Natural killer cell (primary cell): ENCODE measurements around the gene POLR2E. TPM values are rescaled to one million over a fixed set of nuclear protein-coding genes. Genes with fewer than 3 reads are reported as not detected.

Source experiments
- ATAC-seq, 3 donors: fragments of 150-1000 bp in 2 of 3; fragments of 200-7000 bp in 1 of 3; cut with Tn5 transposase; 1 replicate in 1 of 3; 2 replicates in 2 of 3; pipeline ENCODE4 v1.10.0; 2021; ENCODE audit warnings: mild to moderate bottlenecking in 2 of 3, moderate library complexity in 2 of 3
- DNase-seq, 2 donors: peaks; one replicate each; pipeline versions ENCODE4 v3.0.0 to v3.0.0-alpha.2; 2013 to 2021; ENCODE audit warnings: mixed read lengths in 1 of 2
- H3K27ac ChIP-seq: one replicate; pipeline ENCODE4 v1.5.1; 2013; ENCODE audit warnings: mild to moderate bottlenecking, low read length
- H3K27me3 ChIP-seq: one replicate; pipeline ENCODE4 v1.6.1; 2013; ENCODE audit warnings: low read length; ENCODE audit not compliant: control insufficient read depth, insufficient read depth
- H3K36me3 ChIP-seq: one replicate; pipeline ENCODE4 v1.6.1; 2013; ENCODE audit warnings: low read length; ENCODE audit not compliant: control insufficient read depth, insufficient read depth
- H3K4me1 ChIP-seq: one replicate; pipeline ENCODE4 v1.6.1; 2013; ENCODE audit warnings: low read length; ENCODE audit not compliant: control insufficient read depth, insufficient read depth
- H3K4me3 ChIP-seq: one replicate; pipeline ENCODE4 v1.5.1; 2013; ENCODE audit warnings: low read length
- H3K9me3 ChIP-seq: one replicate; pipeline ENCODE4 v1.6.1; 2013; ENCODE audit warnings: low read length; ENCODE audit not compliant: control insufficient read depth, insufficient read depth
- H3K27ac Mint-ChIP-seq, 2 donors: one replicate each; pipeline ENCODE4 v1.8.0; 2022; ENCODE audit warnings: mild to moderate bottlenecking in 2 of 2, mixed read lengths in 2 of 2, moderate library complexity in 1 of 2
- H3K27me3 Mint-ChIP-seq, 2 donors: one replicate each; pipeline ENCODE4 v1.8.0; 2022; ENCODE audit warnings: low read depth in 2 of 2, mixed read lengths in 2 of 2
- H3K36me3 Mint-ChIP-seq: one replicate; pipeline ENCODE4 v1.8.0; 2022; ENCODE audit warnings: mixed read lengths
- H3K4me1 Mint-ChIP-seq, 2 donors: one replicate each; pipeline ENCODE4 v1.8.0; 2022; ENCODE audit warnings: mixed read lengths in 2 of 2
- H3K4me3 Mint-ChIP-seq: one replicate; pipeline ENCODE4 v1.8.0; 2022; ENCODE audit warnings: mild to moderate bottlenecking, moderate library complexity, mixed read lengths
- H3K9me3 Mint-ChIP-seq, 2 donors: one replicate each; pipeline ENCODE4 v1.8.0; 2022; ENCODE audit warnings: mixed read lengths in 2 of 2
- CTCF ChIP-seq: fragments of 200-600 bp; IDR thresholded peaks from one replicate; pipeline ENCODE4 v1.8.0; 2022; ENCODE audit warnings: antibody characterized with exemption
- WGBS: methylation state at CpG from one replicate; pipeline ENCODE4 v1.1.7; 2013; ENCODE audit warnings: missing lambda C conversion rate; ENCODE audit not compliant: insufficient coverage; 5-methylcytosine and 5-hydroxymethylcytosine counted together
- intact Hi-C: fragments of 100-400 bp; cut with micrococcal nuclease; formaldehyde crosslinking; loops from one replicate; pipeline ENCODE4 v1.14.2; 2022
- total RNA-seq, 4 donors: library from RNA; stranded (reverse); fragments of 120-200 nt in 1 of 4; gene quantifications; one replicate each; pipeline versions ENCODE4 v1.2.3 to v1.2.4, GENCODE V29; 2013 to 2022

The POLR2E gene
- total RNA-seq, 3 donors from 2014 or later (not counting 1 experiment from before 2014, with no cell fraction given) = 77.3 to 105 (median 91.6) TPM

- no peaks in the 10 kb centered on the region for H3K9me3 ChIP-seq
- WGBS = 65% methylated on average over 21 of the region's 21 CpGs
- ATAC-seq (no peak), DNase-seq (no peak)
- H3K27ac ChIP-seq = peak overlapping the region; percentile 70
- no peak for TF ChIP-seq CTCF
- no peaks in the 10 kb centered on the region for H3K27me3 ChIP-seq
- H3K4me1 ChIP-seq = peaks cover 54% of the 10 kb centered on the region
- intact Hi-C loops = no loop called here
- Mint-ChIP-seq H3K4me1 (peaks cover 19 to 30% of the 10 kb centered on the region in 2 donors), H3K27me3 (no peaks in the 10 kb centered on the region), H3K27ac (peak overlapping the region in 1 of 2 donors; percentile 40), H3K9me3 (no peaks in the 10 kb centered on the region), H3K4me3 (no peak overlapping the region), H3K36me3 (no peaks in the 10 kb centered on the region)
- H3K4me3 ChIP-seq = no peak overlapping the region
- H3K36me3 ChIP-seq = peaks cover 77% of the 10 kb centered on the region
Measured at GRCh38 chr19:1086613-1087012, 8.6 kb downstream of the POLR2E start.

DNA sequence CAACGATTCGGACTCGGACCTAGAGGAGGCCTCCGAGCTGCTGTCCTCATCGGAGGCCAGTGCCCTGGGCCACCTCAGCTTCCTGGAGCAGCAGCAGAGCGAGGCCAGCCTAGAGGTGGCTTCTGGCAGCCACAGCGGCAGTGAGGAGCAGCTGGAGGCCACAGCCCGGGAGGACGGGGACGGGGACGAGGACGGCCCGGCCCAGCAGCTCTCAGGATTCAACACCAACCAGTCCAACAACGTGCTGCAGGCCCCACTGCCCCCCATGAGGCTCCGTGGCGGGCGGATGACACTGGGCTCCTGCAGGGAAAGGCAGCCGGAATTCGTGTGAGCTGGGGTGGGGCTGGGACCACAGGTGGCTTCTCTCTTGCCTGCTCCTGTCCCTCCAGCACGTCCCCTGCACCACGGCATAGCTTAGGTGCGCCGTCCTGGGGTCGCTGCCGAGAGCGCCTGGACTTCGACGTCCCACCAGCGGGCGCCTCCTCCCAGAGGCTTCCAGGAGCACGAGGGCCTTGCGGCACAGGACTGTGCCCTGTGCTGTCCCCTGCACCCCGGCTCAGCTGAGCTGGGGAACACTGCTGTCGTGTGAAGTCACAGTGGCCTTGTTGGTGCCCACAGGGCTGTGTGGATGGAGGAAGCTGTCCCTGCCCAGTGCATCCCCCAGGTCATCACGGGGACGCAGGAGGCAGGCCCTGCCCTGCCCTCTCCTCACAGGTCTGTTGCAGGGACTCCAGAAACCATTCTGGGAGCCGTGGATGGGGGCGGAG, 9.3 kb downstream of the POLR2E start:
- H3K27me3 Mint-ChIP-seq = no peaks in the 10 kb centered on the region
- H3K4me3 Mint-ChIP-seq = no peak overlapping the region
- peaks cover 19 to 34% of the 10 kb centered on the region in 2 donors for H3K4me1 Mint-ChIP-seq
- H3K9me3 Mint-ChIP-seq = no peaks in the 10 kb centered on the region
- no peaks in the 10 kb centered on the region for H3K36me3 Mint-ChIP-seq
- peak overlapping the region; percentile 66 to 74 for H3K27ac Mint-ChIP-seq
- Histone ChIP-seq H3K27me3 (no peaks in the 10 kb centered on the region), H3K4me3 (no peak overlapping the region), H3K9me3 (no peaks in the 10 kb centered on the region), H3K36me3 (peaks cover 79% of the 10 kb centered on the region), H3K27ac (no peak overlapping the region), H3K4me1 (peaks cover 61% of the 10 kb centered on the region)
- TF ChIP-seq CTCF = no peak
- no peak for ATAC-seq
- intact Hi-C loops = no loop called here
- DNase-seq = no peak
- 90% methylated on average over 38 of the region's 38 CpGs for WGBS

DNA sequence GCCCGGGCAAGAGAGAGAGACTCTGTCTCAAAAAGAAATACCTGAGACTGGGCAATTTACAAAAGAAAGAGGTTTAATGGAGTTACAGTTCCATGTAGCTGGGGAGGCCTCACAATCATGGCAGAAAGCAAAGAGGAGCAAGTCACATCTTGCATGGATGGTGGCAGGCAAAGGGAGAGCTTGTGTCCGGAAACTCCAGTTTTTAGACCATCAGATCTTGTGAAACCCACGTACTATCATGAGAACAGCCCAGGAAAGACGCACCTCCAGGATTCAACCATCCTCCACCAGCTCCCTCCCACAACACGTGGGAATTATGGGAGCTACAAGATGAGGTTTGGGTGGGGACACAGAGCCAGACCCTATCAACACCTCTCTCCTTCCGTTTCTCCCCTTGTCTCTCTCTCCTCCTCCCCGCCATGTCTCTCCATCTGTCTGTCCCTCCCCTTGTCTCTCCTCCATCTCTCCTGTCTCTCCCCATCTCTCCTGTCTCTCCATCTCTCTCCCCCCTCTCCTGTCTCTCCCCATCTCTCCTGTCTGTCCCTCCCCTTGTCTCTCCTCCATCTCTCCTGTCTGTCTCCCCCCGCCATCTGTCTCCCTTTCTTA, 10.0 kb downstream of the POLR2E start:
- H3K27me3 ChIP-seq = no peaks in the 10 kb centered on the region
- peaks cover 82% of the 10 kb centered on the region for H3K36me3 ChIP-seq
- H3K4me3 ChIP-seq = no peak overlapping the region
- peaks cover 68% of the 10 kb centered on the region for H3K4me1 ChIP-seq
- no peak for TF ChIP-seq CTCF
- H3K4me1 Mint-ChIP-seq = peaks cover 19 to 34% of the 10 kb centered on the region in 2 donors
- intact Hi-C loops = no loop called here
- 78% methylated on average over 6 of the region's 8 CpGs for whole genome bisulfite sequencing
- ATAC-seq (no peak), DNase-seq (no peak)
- H3K27me3 Mint-ChIP-seq = no peaks in the 10 kb centered on the region
- H3K27ac ChIP-seq = no peak overlapping the region
- no peaks in the 10 kb centered on the region for H3K36me3 Mint-ChIP-seq
- H3K4me3 Mint-ChIP-seq = peak overlapping the region; percentile 31
- peak overlapping the region; percentile 66 to 74 for H3K27ac Mint-ChIP-seq
- H3K9me3 Mint-ChIP-seq = no peaks in the 10 kb centered on the region
- H3K9me3 ChIP-seq = no peaks in the 10 kb centered on the region
